ENCODE measurements around the gene IL18BP.

The IL18BP gene

GRCh38 chr11:71998649-71999310 is at the start of gene IL18BP:
Gene IL18BP (plus strand): TSS chr11:71998909. CDS start chr11:71999985, 1,076 bp downstream.
- no peak for DNase-seq (ENCODE audit: low read depth)
- no peak within 1 kb of the TSS for H3K4me3 ChIP-seq (ENCODE audit: low read length)

GRCh38 chr11:71949034-71949433 is 49.7 kb upstream of the IL18BP start:
- no peak overlapping the region for H3K4me3 ChIP-seq (ENCODE audit: low read length)
- DNase-seq (ENCODE audit: low read depth), result no peak
- TF ChIP-seq CTCF (conservative IDR thresholded peaks at IDR 0.05; ENCODE audit: low read depth, low read length), result no peak

More at GRCh38 chr11:71998649-71999310, at the start of gene IL18BP:
- no peak for TF ChIP-seq CTCF (conservative IDR thresholded peaks at IDR 0.05; ENCODE audit: low read depth, low read length)

GRCh38 chr11:71951741-71952310 is 46.9 kb upstream of the IL18BP start:
- H3K4me3 ChIP-seq (ENCODE audit: low read length), result no peak overlapping the region
- DNase-seq (ENCODE audit: low read depth), result no peak
- no peak for TF ChIP-seq CTCF (conservative IDR thresholded peaks at IDR 0.05; ENCODE audit: low read depth, low read length)

- DNase-seq (ENCODE audit: low read depth), result no peak
- no peak overlapping the region for H3K4me3 ChIP-seq (ENCODE audit: low read length)
- no peak for TF ChIP-seq CTCF (conservative IDR thresholded peaks at IDR 0.05; ENCODE audit: low read depth, low read length)
Observed at GRCh38 chr11:71955898-71956456, 42.7 kb upstream of the IL18BP start.

- no peak overlapping the region for H3K4me3 ChIP-seq (ENCODE audit: low read length)
- no peak for DNase-seq (ENCODE audit: low read depth)
- no peak for TF ChIP-seq CTCF (conservative IDR thresholded peaks at IDR 0.05; ENCODE audit: low read depth, low read length)
Observed at GRCh38 chr11:71962428-71963038, 36.2 kb upstream of the IL18BP start.

- no peak for TF ChIP-seq CTCF (conservative IDR thresholded peaks at IDR 0.05; ENCODE audit: low read depth, low read length)
- no peak overlapping the region for H3K4me3 ChIP-seq (ENCODE audit: low read length)
- DNase-seq (ENCODE audit: low read depth), result no peak
Observed at GRCh38 chr11:71963468-71963867, 35.2 kb upstream of the IL18BP start.

Data from retinal pigment epithelial cell (primary cell).